ENCODE results near the gene GGT1.
"Not testable (repeated sequence)": the region's sequence is repeated elsewhere in the genome, so short reads cannot be mapped to it uniquely, and the experiment has no call there.

GGT1 gene

GRCh38 chr22:24603770-24604629 is 1.0 kb downstream of the GGT1 start:
- peak overlapping the region; percentile 69 to 76 for H3K4me3 Mint-ChIP-seq

DNA sequence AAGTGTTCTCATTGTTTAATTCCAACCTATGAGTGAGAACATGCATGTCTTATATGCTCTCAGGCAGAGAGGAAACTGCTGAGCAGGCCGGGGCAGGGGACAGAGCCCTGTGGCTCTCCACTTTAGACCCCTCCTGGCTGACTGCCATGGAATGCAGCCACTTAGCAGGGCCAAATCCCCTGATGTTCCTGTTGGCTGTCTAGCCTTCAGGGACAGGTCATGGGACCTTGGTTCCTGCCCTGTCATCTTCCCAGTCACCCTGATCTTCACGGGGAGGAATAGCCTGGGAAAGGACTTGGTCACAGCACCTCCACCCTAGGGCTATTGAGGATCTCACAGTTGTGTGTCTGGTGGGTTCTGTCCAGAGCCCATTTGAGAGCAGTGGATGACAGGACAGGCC is 3.3 kb downstream of the GGT1 start:
- peaks cover 61% of the 10 kb centered on the region for H3K4me1 Mint-ChIP-seq
- H3K27me3 Mint-ChIP-seq, H3K4me3 Mint-ChIP-seq, ATAC-seq, DNase-seq, H3K9me3 Mint-ChIP-seq: not testable (repeated sequence)
- peak overlapping the region in 1 of 2 donors; percentile 35 for H3K27ac Mint-ChIP-seq

More at GRCh38 chr22:24603770-24604629, 1.0 kb downstream of the GGT1 start:
- ATAC-seq = peak; percentile 67
- Mint-ChIP-seq H3K4me1 (peaks cover 60% of the 10 kb centered on the region), H3K27ac (peak overlapping the region; percentile 22 to 60)
- H3K27me3 Mint-ChIP-seq, H3K9me3 Mint-ChIP-seq: not testable (repeated sequence)
- peak; percentile 27 to 31 for DNase-seq

- not testable (repeated sequence) for H3K27me3 Mint-ChIP-seq, H3K9me3 Mint-ChIP-seq
- peak overlapping the region; percentile 97 to 100 for H3K27ac Mint-ChIP-seq
- peak; percentile 76 for ATAC-seq
- peaks cover 50% of the 10 kb centered on the region for H3K4me1 Mint-ChIP-seq
- peak; percentile 42 to 57 for DNase-seq
- peak overlapping the region; percentile 84 to 98 for H3K4me3 Mint-ChIP-seq
These were observed 4.5 kb downstream of the GGT1 start for GRCh38 chr22:24607429-24607983.

DNA sequence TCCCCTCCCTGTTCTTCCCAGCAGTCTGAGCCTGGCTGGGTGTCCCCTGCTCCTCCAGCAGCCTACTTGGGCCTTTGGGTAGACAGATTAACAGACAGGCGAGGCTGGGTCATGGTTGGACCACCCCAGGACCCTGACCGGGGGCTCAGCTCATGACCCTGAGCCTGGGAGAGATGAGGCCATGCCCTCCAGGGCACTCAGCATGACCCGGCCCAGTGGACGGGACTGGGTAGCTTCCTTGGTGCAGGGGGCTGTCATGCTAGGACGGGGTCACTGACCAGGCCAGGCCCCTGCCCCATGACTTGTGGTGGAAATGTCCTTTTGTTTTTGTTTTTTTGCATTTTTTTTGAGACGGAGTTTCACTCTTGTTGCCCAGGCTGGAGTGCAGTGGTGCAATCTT is 5.3 kb downstream of the GGT1 start:
- peak overlapping the region; percentile 84 to 98 for H3K4me3 Mint-ChIP-seq
- H3K27me3 Mint-ChIP-seq, H3K9me3 Mint-ChIP-seq, DNase-seq, ATAC-seq: not testable (repeated sequence)
- peak overlapping the region in 1 of 2 donors; percentile 90 for H3K27ac Mint-ChIP-seq
- H3K4me1 Mint-ChIP-seq = peaks cover 42% of the 10 kb centered on the region

- H3K27me3 Mint-ChIP-seq, H3K9me3 Mint-ChIP-seq, ATAC-seq: not testable (repeated sequence)
These were observed 6.9 kb downstream of the GGT1 start for GRCh38 chr22:24609888-24610287.

DNA sequence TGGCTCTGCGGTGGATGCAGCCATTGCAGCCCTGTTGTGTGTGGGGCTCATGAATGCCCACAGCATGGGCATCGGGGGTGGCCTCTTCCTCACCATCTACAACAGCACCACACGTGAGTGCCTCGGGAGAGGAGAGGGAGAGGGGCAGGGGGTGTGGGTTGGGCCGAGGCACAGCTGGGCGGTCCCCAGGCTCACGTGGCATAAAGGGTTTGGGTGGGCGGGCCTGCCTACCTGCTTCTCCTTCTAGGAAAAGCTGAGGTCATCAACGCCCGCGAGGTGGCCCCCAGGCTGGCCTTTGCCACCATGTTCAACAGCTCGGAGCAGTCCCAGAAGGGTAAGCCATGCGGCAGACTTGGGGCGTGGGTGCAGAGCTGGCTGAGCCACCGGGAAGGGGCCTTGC is 11.8 kb downstream of the GGT1 start:
- DNase-seq, H3K4me3 Mint-ChIP-seq, H3K27ac Mint-ChIP-seq, H3K27me3 Mint-ChIP-seq, H3K4me1 Mint-ChIP-seq, ATAC-seq, H3K9me3 Mint-ChIP-seq: not testable (repeated sequence)

More at GRCh38 chr22:24609888-24610287, 6.9 kb downstream of the GGT1 start:
- H3K27ac Mint-ChIP-seq, DNase-seq, H3K4me3 Mint-ChIP-seq: not testable (repeated sequence)
- peaks cover 29% of the 10 kb centered on the region for H3K4me1 Mint-ChIP-seq

GRCh38 chr22:24621244-24621643 is 18.3 kb downstream of the GGT1 start:
- not testable (repeated sequence) for ATAC-seq, H3K4me1 Mint-ChIP-seq, H3K4me3 Mint-ChIP-seq, DNase-seq, H3K9me3 Mint-ChIP-seq, H3K27me3 Mint-ChIP-seq, H3K27ac Mint-ChIP-seq

GRCh38 chr22:24622596-24622995 is 19.6 kb downstream of the GGT1 start:
- DNase-seq, H3K27me3 Mint-ChIP-seq, H3K4me3 Mint-ChIP-seq, H3K4me1 Mint-ChIP-seq, ATAC-seq, H3K9me3 Mint-ChIP-seq, H3K27ac Mint-ChIP-seq: not testable (repeated sequence)

- not testable (repeated sequence) for H3K27ac Mint-ChIP-seq, DNase-seq, ATAC-seq, H3K4me3 Mint-ChIP-seq, H3K4me1 Mint-ChIP-seq, H3K9me3 Mint-ChIP-seq, H3K27me3 Mint-ChIP-seq
These were observed 24.9 kb downstream of the GGT1 start for GRCh38 chr22:24627911-24628310.

DNA sequence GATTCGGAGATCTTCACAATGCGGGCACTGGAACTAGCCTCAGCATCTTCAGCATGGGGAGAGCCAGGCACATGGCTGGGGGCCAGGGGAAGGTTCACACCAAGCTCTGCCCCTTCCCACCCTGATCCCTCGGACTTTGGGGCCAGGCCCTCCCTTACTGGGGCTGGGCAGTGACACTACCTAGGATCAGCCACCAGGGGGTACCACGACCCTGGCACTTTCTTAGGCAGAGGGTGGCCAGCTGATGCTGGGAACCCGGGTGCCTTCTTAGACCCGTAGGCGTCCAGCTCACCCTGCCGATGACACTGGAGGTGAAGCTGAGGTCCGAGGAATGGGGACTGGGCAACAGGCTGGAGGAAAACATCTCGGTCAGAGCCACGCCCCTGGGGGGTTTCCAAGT is 26.1 kb downstream of the GGT1 start:
- not testable (repeated sequence) for ATAC-seq, H3K27ac Mint-ChIP-seq, DNase-seq, H3K4me1 Mint-ChIP-seq, H3K27me3 Mint-ChIP-seq, H3K9me3 Mint-ChIP-seq, H3K4me3 Mint-ChIP-seq

- H3K4me1 Mint-ChIP-seq = peaks cover 27% of the 10 kb centered on the region
- not testable (repeated sequence) for H3K4me3 Mint-ChIP-seq, H3K27ac Mint-ChIP-seq, H3K27me3 Mint-ChIP-seq, H3K9me3 Mint-ChIP-seq, ATAC-seq, DNase-seq
These were observed 27.9 kb downstream of the GGT1 start for GRCh38 chr22:24630812-24631427.

DNA sequence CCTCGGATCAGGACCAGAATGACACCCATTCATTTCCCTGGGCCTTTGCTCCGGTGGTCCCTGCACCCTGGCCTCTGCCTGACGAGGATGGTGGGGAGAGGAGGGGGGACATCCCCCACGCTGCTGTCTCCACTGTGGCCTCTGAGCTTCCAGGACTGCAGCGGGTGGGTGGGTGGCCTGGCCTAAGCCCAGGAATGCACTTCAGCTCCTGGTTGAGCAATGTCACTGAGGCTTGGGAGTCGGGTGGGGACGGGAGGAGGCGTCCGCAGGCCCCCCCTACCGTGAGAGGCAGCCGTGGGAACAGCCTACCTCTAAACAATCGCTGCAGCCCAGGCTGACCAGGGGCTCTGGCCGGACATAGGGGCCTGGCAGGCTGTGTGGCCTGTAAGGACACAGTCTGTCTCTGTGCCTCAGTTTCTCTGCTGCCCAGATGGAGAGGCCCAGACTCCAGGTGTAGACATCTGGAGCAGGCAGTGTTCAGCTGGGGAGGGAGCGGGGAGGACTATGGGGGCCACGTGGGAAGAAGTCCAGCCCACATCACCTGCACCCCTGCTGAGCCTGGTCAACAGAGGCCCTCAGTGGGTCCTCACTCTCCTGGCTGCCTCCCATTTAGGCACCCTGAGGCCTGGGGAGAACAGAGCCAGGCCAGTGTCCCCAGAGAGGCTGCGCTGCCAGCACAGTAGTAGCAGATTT is 28.6 kb downstream of the GGT1 start:
- not testable (repeated sequence) for H3K27me3 Mint-ChIP-seq, DNase-seq, H3K9me3 Mint-ChIP-seq, H3K4me3 Mint-ChIP-seq, ATAC-seq, H3K27ac Mint-ChIP-seq
- peaks cover 27% of the 10 kb centered on the region for H3K4me1 Mint-ChIP-seq

DNA sequence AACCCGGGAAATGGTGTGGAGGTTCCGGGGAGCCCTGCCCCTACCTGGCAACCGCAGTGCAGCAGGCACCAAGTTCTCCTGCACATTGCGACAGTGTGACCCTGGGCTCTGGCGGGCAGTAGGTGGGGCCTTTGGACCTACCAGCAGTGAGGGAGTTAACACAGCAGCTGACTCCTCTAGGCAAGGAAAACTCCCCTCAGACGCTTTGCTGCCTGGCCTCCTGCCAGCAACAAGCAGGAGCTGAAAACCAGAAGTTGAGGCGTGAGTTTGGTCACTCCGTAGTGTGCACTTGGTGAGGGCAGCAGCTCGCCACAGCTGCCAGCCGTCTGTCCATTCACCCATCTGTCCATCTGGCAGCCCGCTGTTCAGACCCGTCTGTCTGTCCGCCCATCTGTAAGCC is 29.6 kb downstream of the GGT1 start:
- H3K4me1 Mint-ChIP-seq = peaks cover 27% of the 10 kb centered on the region
- H3K27me3 Mint-ChIP-seq, ATAC-seq, DNase-seq, H3K9me3 Mint-ChIP-seq, H3K4me3 Mint-ChIP-seq, H3K27ac Mint-ChIP-seq: not testable (repeated sequence)

- not testable (repeated sequence) for H3K27me3 Mint-ChIP-seq, DNase-seq, ATAC-seq, H3K4me3 Mint-ChIP-seq, H3K9me3 Mint-ChIP-seq
- H3K27ac Mint-ChIP-seq = peak overlapping the region; percentile 12 to 55
- H3K4me1 Mint-ChIP-seq = peaks cover 27% of the 10 kb centered on the region
These were observed 30.4 kb downstream of the GGT1 start for GRCh38 chr22:24633231-24634023.
